Measurements from ENCODE around the gene ECM1. TPM values are rescaled to one million over a fixed set of nuclear protein-coding genes. Genes with fewer than 3 reads are reported as not detected.

The ECM1 gene
- total RNA-seq, 1 experiment from 2014 or later: 1.4 TPM

GRCh38 chr1:150528196-150528595 is 20.3 kb downstream of the ECM1 start:
- Mint-ChIP-seq H3K4me1 (peaks cover 7 to 9% of the 10 kb centered on the region in 2 experiments), H3K9me3 (no peaks in the 10 kb centered on the region), H3K27me3 (ENCODE audit: low read depth) (no peaks in the 10 kb centered on the region; the same call in 1 of the 2 replicates), H3K4me3 (no peak overlapping the region), H3K27ac (no peak overlapping the region), H3K36me3 (ENCODE audit: insufficient read depth in 1 of 3, low read depth in 3 of 3) (no peaks in the 10 kb centered on the region)
- no peak overlapping the region for H3K4ac ChIP-seq (ENCODE audit: low read depth, low read length)
- H4K5ac ChIP-seq (ENCODE audit: insufficient read length, low read depth, low read length): no peak overlapping the region
- H3K18ac ChIP-seq (ENCODE audit: insufficient read length, low read depth, low read length): no peak overlapping the region
- H2BK20ac ChIP-seq (ENCODE audit: low read depth, low read length, poor library complexity, severe bottlenecking): no peak overlapping the region
- no peak overlapping the region for H3K27ac ChIP-seq (ENCODE audit: insufficient read length, low read depth, low read length)
- H4K91ac ChIP-seq (ENCODE audit: insufficient read length, low read depth, low read length): no peak overlapping the region
- no peaks in the 10 kb centered on the region for H4K20me1 ChIP-seq (ENCODE audit: control insufficient read depth, insufficient read depth, insufficient read length)
- H2AK5ac ChIP-seq (ENCODE audit: insufficient read length, low read length): no peak overlapping the region
- H3K79me2 ChIP-seq (ENCODE audit: insufficient read depth, low read length): no peaks in the 10 kb centered on the region
- no peaks in the 10 kb centered on the region for H3K79me1 ChIP-seq (ENCODE audit: insufficient read depth, low read depth, low read length, poor library complexity, severe bottlenecking)
- no peak for DNase-seq
- H3K14ac ChIP-seq (ENCODE audit: insufficient read depth, low read length): no peak overlapping the region
- no peak overlapping the region for H2AFZ ChIP-seq (ENCODE audit: low read length)
- H3K4me2 ChIP-seq (ENCODE audit: insufficient read depth, insufficient read length, low read length): no peak overlapping the region
- H3K9ac ChIP-seq (ENCODE audit: extremely low read depth, insufficient read length, low read length): no peak overlapping the region
- H3K27me3 ChIP-seq (ENCODE audit: insufficient read depth, low read length): no peaks in the 10 kb centered on the region
- H3K23me2 ChIP-seq (ENCODE audit: insufficient read length, low read depth, low read length, poor library complexity, severe bottlenecking): no peaks in the 10 kb centered on the region
- H2BK120ac ChIP-seq (ENCODE audit: low read depth, low read length, poor library complexity, severe bottlenecking): no peak overlapping the region
- H2BK5ac ChIP-seq (ENCODE audit: insufficient read length, low read length): no peak overlapping the region
- no peak overlapping the region for H4K8ac ChIP-seq (replicated peaks; ENCODE audit: insufficient read length, low read depth, low read length)
- no peak overlapping the region for H2BK12ac ChIP-seq (ENCODE audit: insufficient read length, low read depth, low read length)
- H2BK15ac ChIP-seq (ENCODE audit: low read depth, low read length): no peak overlapping the region
- H3K23ac ChIP-seq (ENCODE audit: insufficient read length, low read depth, low read length): no peak overlapping the region
- H3T11ph ChIP-seq (ENCODE audit: low read length): no peak overlapping the region
- no peaks in the 10 kb centered on the region for H3K9me3 ChIP-seq (ENCODE audit: control insufficient read depth, low read depth, low read length)
- TF ChIP-seq CTCF (conservative IDR thresholded peaks at IDR 0.05): no peak
- no peak overlapping the region for H3K56ac ChIP-seq (ENCODE audit: insufficient read length, low read depth, low read length)
- no peaks in the 10 kb centered on the region for H3K4me1 ChIP-seq (ENCODE audit: insufficient read depth, low read length)
- no CpG with 5 or more reads among the region's 1 CpG for WGBS (ENCODE audit: extremely low coverage, insufficient read length, low lambda C conversion rate)

All from H9 (cell line).